ENCODE data around the gene MICALL2. TPM values are rescaled to one million over a fixed set of nuclear protein-coding genes. Genes with fewer than 3 reads are reported as not detected.

Gene MICALL2
- total and polyA plus RNA-seq, 2 donors from 2014 or later, result 16.6 to 53.4 TPM

- FAIRE-seq, result no peak
- intact Hi-C loops (cut with DNase I), result no loop called here
- Histone ChIP-seq H3K4me1 (ENCODE audit: control insufficient read depth in 2 of 3, insufficient read depth in 2 of 3, low read depth in 1 of 3, low read length in 3 of 3) (peaks cover 0 to 37% (median 4%) of the 10 kb centered on the region in 3 donors), H3K9me3 (ENCODE audit: control insufficient read depth in 2 of 3, insufficient read depth in 1 of 3, low read length in 3 of 3) (no peaks in the 10 kb centered on the region), H3K36me3 (ENCODE audit: control insufficient read depth in 2 of 3, insufficient read depth in 3 of 3, low read length in 3 of 3) (no peaks in the 10 kb centered on the region), H3K9ac (ENCODE audit: low read length in 3 of 3) (no peak overlapping the region), H3K4me3 (ENCODE audit: low read length in 3 of 3) (no peak overlapping the region), H3K27ac (ENCODE audit: low read depth in 2 of 2, low read length in 2 of 2) (peak overlapping the region in 1 of 2 donors; percentile 28), H3K27me3 (ENCODE audit: control insufficient read depth, insufficient read depth, low read length) (no peaks in the 10 kb centered on the region)
- DNase-seq, result peak in 1 of 5 donors; percentile 90
- TF ChIP-seq CTCF (IDR thresholded peaks at IDR 0.05; ENCODE audit: borderline replicate concordance, extremely low read depth, insufficient read depth), result no peak
These were observed 4.7 kb downstream of the MICALL2 start for GRCh38 chr7:1454542-1454941.

- Histone ChIP-seq H3K9ac (ENCODE audit: low read length in 3 of 3) (no peak overlapping the region), H3K9me3 (ENCODE audit: control insufficient read depth in 2 of 3, insufficient read depth in 1 of 3, low read length in 3 of 3) (no peaks in the 10 kb centered on the region), H3K4me3 (ENCODE audit: low read length in 3 of 3) (no peak overlapping the region), H3K4me1 (ENCODE audit: control insufficient read depth in 2 of 3, insufficient read depth in 2 of 3, low read depth in 1 of 3, low read length in 3 of 3) (peaks cover 0 to 20% (median 0%) of the 10 kb centered on the region in 3 donors), H3K36me3 (ENCODE audit: control insufficient read depth in 2 of 3, insufficient read depth in 3 of 3, low read length in 3 of 3) (no peaks in the 10 kb centered on the region), H3K27me3 (ENCODE audit: control insufficient read depth, insufficient read depth, low read length) (no peaks in the 10 kb centered on the region), H3K27ac (ENCODE audit: low read depth in 2 of 2, low read length in 2 of 2) (no peak overlapping the region)
- no peak for TF ChIP-seq CTCF (IDR thresholded peaks at IDR 0.05; ENCODE audit: borderline replicate concordance, extremely low read depth, insufficient read depth)
- DNase-seq, result peak in 4 of 5 donors; percentile 55 to 77 (median 65)
- FAIRE-seq, result no peak
- intact Hi-C loops (cut with DNase I), result no loop called here
These were observed 7.1 kb downstream of the MICALL2 start for GRCh38 chr7:1452205-1452604.

GRCh38 chr7:1450987-1451386 is 8.3 kb downstream of the MICALL2 start:
- H3K36me3 ChIP-seq (ENCODE audit: control insufficient read depth in 2 of 3, insufficient read depth in 3 of 3, low read length in 3 of 3), result no peaks in the 10 kb centered on the region
- H3K4me3 ChIP-seq (ENCODE audit: low read length in 3 of 3), result no peak overlapping the region
- no peak overlapping the region for H3K27ac ChIP-seq (ENCODE audit: low read depth in 2 of 2, low read length in 2 of 2)
- intact Hi-C loops (cut with DNase I), result no loop called here
- no peaks in the 10 kb centered on the region for H3K9me3 ChIP-seq (ENCODE audit: control insufficient read depth in 2 of 3, insufficient read depth in 1 of 3, low read length in 3 of 3)
- H3K9ac ChIP-seq (ENCODE audit: low read length in 3 of 3), result no peak overlapping the region
- FAIRE-seq, result no peak
- no peak for DNase-seq
- H3K4me1 ChIP-seq (ENCODE audit: control insufficient read depth in 2 of 3, insufficient read depth in 2 of 3, low read depth in 1 of 3, low read length in 3 of 3), result peaks cover 0 to 19% (median 0%) of the 10 kb centered on the region in 3 donors
- H3K27me3 ChIP-seq (ENCODE audit: control insufficient read depth, insufficient read depth, low read length), result no peaks in the 10 kb centered on the region
- no peak for TF ChIP-seq CTCF (IDR thresholded peaks at IDR 0.05; ENCODE audit: borderline replicate concordance, extremely low read depth, insufficient read depth)

GRCh38 chr7:1450431-1450830 is 8.8 kb downstream of the MICALL2 start:
- intact Hi-C loops (cut with DNase I), result no loop called here
- DNase-seq, result no peak

More at GRCh38 chr7:1450431-1450830, 8.8 kb downstream of the MICALL2 start:
- no peaks in the 10 kb centered on the region for H3K27me3 ChIP-seq (ENCODE audit: control insufficient read depth, insufficient read depth, low read length)
- H3K4me1 ChIP-seq (ENCODE audit: control insufficient read depth in 2 of 3, insufficient read depth in 2 of 3, low read depth in 1 of 3, low read length in 3 of 3), result peaks cover 0 to 14% (median 0%) of the 10 kb centered on the region in 3 donors
- no peak overlapping the region for H3K4me3 ChIP-seq (ENCODE audit: low read length in 3 of 3)
- no peaks in the 10 kb centered on the region for H3K36me3 ChIP-seq (ENCODE audit: control insufficient read depth in 2 of 3, insufficient read depth in 3 of 3, low read length in 3 of 3)
- no peaks in the 10 kb centered on the region for H3K9me3 ChIP-seq (ENCODE audit: control insufficient read depth in 2 of 3, insufficient read depth in 1 of 3, low read length in 3 of 3)
- H3K9ac ChIP-seq (ENCODE audit: low read length in 3 of 3), result no peak overlapping the region
- no peak overlapping the region for H3K27ac ChIP-seq (ENCODE audit: low read depth in 2 of 2, low read length in 2 of 2)
- no peak for FAIRE-seq
- no peak for TF ChIP-seq CTCF (IDR thresholded peaks at IDR 0.05; ENCODE audit: borderline replicate concordance, extremely low read depth, insufficient read depth)
